AG04450 (cell line): ENCODE measurements around the gene CEP78. TPM values are rescaled to one million over a fixed set of nuclear protein-coding genes. Genes with fewer than 3 reads are reported as not detected.

Experiments used
- CTCF ChIA-PET: fragments of 300-600, 350-600 bp; formaldehyde crosslinking; extraction: SDS; loops from one replicate; lab custom pipeline; 2022; ENCODE audit warnings: antibody characterized with exemption, inconsistent platforms; lab: Charles Lee
- POLR2A ChIA-PET: fragments of 350-600 bp; formaldehyde crosslinking; extraction: SDS; loops from one replicate; lab custom pipeline; 2021; ENCODE audit warnings: antibody characterized with exemption, inconsistent platforms; lab: Yijun Ruan, JAX
- DNase-seq: peaks from one replicate; pipeline ENCODE4 v3.0.0-alpha.2; 2011; ENCODE audit warnings: low read depth, low spot score
- H3K27ac ChIP-seq: one replicate; pipeline ENCODE4 v1.5.1; 2012; ENCODE audit warnings: low read depth, low read length, control low read depth
- H3K27me3 ChIP-seq: one replicate; pipeline ENCODE4 v1.6.0; 2012; ENCODE audit warnings: low read length; ENCODE audit not compliant: control insufficient read depth, insufficient read depth
- H3K4me3 ChIP-seq: 2 replicates; pipeline ENCODE4 v1.5.1; 2011; ENCODE audit warnings: mild to moderate bottlenecking, low read depth, low read length, control low read depth
- H3K9me3 ChIP-seq: 2 replicates; pipeline ENCODE4 v1.5.1; 2012; ENCODE audit warnings: low read length; ENCODE audit not compliant: control insufficient read depth, insufficient read depth
- polyA plus RNA-seq: library from polyadenylated mRNA; depleted of rRNA; stranded (reverse); fragments of >200 nt; gene quantifications from 2 replicates; pipeline ENCODE4 v1.2.3, GENCODE V29; 2011
- TF ChIP-seq, protein P1 (sequence below): IDR thresholded peaks from 2 replicates; pipeline ENCODE4 v1.5.1; 2011; ENCODE audit warnings: low read depth, low read length, control low read depth, inconsistent platforms

Gene CEP78
- polyA plus RNA-seq, 1 experiment = 11.0 TPM

DNA sequence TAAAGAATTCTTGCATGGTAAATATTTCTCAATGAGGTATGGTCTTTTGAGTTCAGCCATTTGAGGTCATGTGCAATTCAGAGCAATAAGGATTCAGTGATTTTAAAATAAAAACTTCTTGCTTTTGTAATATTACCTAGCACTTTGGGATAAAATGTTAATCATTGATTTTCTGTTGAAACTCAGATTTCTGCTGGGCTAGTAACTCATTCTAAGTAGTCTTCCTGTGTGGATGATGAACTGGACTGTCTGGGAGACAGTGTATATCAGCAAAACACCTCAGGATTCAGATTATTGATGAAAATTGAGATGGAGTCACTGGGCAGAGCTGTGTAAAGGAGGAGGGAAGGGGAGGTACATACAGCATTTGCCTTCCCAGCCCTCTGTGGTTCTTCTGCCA is 50.2 kb downstream of the CEP78 start:
- no peak for DNase-seq
- CTCF ChIA-PET = no interaction called here
- Histone ChIP-seq H3K4me3 (no peak overlapping the region), H3K9me3 (no peaks in the 10 kb centered on the region), H3K27ac (no peak overlapping the region), H3K27me3 (no peaks in the 10 kb centered on the region)
- POLR2A ChIA-PET = no interaction called here
- TF ChIP-seq, protein P1, sequence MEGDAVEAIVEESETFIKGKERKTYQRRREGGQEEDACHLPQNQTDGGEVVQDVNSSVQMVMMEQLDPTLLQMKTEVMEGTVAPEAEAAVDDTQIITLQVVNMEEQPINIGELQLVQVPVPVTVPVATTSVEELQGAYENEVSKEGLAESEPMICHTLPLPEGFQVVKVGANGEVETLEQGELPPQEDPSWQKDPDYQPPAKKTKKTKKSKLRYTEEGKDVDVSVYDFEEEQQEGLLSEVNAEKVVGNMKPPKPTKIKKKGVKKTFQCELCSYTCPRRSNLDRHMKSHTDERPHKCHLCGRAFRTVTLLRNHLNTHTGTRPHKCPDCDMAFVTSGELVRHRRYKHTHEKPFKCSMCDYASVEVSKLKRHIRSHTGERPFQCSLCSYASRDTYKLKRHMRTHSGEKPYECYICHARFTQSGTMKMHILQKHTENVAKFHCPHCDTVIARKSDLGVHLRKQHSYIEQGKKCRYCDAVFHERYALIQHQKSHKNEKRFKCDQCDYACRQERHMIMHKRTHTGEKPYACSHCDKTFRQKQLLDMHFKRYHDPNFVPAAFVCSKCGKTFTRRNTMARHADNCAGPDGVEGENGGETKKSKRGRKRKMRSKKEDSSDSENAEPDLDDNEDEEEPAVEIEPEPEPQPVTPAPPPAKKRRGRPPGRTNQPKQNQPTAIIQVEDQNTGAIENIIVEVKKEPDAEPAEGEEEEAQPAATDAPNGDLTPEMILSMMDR = no peak

DNA sequence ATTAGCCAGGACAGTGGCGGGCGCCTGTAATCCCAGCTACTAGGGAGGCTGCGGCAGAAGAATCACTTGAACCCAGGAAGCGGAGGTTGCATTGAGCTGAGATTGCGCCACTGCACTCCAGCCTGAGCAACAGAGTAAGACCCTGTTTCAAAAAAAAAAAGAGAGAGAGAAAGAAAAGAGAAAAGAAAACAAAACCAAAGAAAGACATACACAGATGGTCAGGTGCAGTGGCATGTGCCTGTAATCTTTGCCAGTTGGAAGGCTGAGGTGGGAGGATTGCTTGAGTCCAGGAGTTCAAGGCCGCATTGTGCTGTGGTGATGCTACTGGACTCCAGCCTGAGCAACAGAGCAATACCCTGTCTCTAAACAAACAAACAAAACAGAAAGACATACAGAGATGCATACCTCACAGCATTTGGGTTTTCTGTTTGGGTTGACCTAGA is 51.1 kb downstream of the CEP78 start:
- Histone ChIP-seq H3K9me3 (no peaks in the 10 kb centered on the region), H3K27ac (no peak overlapping the region), H3K4me3 (no peak overlapping the region), H3K27me3 (no peaks in the 10 kb centered on the region)
- TF ChIP-seq, protein P1 = no peak
- ChIA-PET CTCF (no interaction called here), POLR2A (no interaction called here)
- DNase-seq = no peak

DNA sequence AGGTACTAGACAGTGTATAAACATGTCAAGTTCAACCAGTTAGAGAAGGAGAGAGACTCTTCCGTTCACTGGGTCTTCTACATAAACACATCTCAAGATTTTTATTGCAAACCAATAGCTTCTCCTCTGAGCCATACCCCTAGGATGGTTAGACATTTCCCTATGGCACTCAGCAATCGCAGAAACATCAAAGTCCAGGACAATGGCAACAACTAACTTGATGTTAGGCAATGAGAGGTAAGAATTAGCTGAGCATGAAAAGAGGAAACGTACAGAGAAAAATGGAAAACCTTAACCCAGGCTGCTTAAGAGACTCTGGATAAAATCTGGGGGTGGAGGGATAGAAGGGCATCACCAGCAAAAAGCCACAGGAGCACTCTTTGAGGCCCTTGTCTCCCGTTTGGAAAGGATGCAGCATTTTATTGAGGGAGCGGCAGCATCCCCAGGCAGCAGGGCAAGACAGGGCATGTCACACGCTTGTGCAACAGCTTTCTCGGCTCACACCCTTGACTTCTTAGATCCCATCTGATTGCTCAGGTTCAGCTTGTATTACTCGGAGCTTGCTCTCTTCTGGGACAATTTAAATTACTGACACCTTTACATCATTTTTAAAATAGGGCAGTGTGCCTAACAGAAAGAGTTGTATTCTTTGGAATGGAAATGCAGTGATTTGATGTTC is 52.5 kb downstream of the CEP78 start:
- TF ChIP-seq, protein P1 = no peak
- H3K27me3 ChIP-seq = no peaks in the 10 kb centered on the region
- CTCF ChIA-PET = no interaction called here
- DNase-seq = no peak
- no peak overlapping the region for H3K4me3 ChIP-seq
- no peaks in the 10 kb centered on the region for H3K9me3 ChIP-seq
- POLR2A ChIA-PET = no interaction called here
- no peak overlapping the region for H3K27ac ChIP-seq

DNA sequence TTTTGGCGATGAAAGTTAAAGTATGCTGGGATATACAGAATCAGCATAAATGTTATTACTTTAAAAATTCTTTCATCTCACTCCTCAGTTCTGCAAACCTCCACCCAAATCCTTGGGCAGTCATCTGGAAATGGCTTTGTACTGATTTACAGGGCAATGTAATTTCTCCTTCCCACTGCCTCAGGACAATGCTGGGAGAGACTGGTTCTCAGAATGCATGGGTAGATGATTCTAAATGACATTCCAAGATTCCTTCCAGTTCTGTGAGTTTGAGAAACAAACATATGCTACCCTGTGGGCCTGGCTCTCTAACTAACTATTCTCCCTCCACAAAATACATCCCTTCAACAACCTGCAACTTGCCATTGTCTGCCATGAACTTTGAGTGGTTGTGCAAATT is 53.6 kb downstream of the CEP78 start:
- TF ChIP-seq, protein P1 = no peak
- no peak overlapping the region for H3K27ac ChIP-seq
- no peak overlapping the region for H3K4me3 ChIP-seq
- H3K27me3 ChIP-seq = no peaks in the 10 kb centered on the region
- no peak for DNase-seq
- no peaks in the 10 kb centered on the region for H3K9me3 ChIP-seq
- ChIA-PET POLR2A (no interaction called here), CTCF (interaction anchor here (0.7 kb wide), 1 partner anchor 172 kb away, joined by 3 read pairs; no protein-coding TSS in a partner anchor)

DNA sequence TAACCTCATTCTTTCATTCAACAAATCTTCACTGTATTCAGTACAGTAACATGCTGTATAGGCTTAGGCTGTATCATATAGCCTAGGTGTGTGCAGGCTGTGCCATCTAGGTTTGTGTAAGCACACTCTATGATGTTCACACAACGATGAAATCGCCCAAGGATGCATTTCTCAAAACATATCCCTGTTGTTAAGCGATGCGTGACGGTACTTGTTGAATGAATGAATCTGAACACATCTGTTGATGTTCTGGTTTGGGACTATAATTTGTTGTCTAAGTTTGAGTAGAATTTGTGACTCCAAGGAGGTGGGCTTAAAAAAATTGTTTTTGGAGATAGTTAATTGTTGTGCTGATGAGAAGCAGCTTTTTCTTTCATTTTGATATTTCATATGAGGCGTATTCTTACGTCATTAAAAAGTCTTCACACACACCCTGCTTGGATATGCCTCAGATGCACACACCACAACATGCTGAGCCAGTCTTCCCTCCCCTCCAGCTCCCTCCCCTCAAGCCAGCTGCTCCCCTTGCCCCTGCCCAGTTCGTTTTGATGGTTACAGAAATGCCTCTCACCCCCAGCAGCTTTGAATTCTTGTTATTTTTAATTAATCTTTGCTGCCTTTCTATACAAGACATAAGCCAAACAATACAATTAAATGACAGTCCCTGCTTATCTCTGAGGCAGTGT is 55.5 kb downstream of the CEP78 start:
- ChIA-PET CTCF (no interaction called here), POLR2A (no interaction called here)
- TF ChIP-seq, protein P1 = no peak
- no peaks in the 10 kb centered on the region for H3K9me3 ChIP-seq
- H3K27ac ChIP-seq = no peak overlapping the region
- no peaks in the 10 kb centered on the region for H3K27me3 ChIP-seq
- no peak for DNase-seq
- no peak overlapping the region for H3K4me3 ChIP-seq
